NCI-H524 treated with DMSO at 0.1 percent for 48 hours (cell line): ENCODE data around the gene CDT1.
A peak's percentile ranks its signal among the peaks of the same experiment; 100 is the strongest.

Source experiments
- DNase-seq: peaks from one replicate; lab custom pipeline; 2025; lab: John Stamatoyannopoulos, UW

The CDT1 gene

GRCh38 chr16:88856122-88856827, 52.7 kb downstream of the CDT1 start:
- no peak for DNase-seq

GRCh38 chr16:88856828-88857727, 53.5 kb downstream of the CDT1 start, which contains the start of the genes GALNS and TRAPPC2L:
GALNS (minus strand) TSS chr16:88856947; CDS start chr16:88856877, 70 bp downstream.
TRAPPC2L (plus strand) TSS chr16:88857127; CDS start chr16:88857151, 24 bp downstream.
- peak; percentile 73 for DNase-seq

DNA sequence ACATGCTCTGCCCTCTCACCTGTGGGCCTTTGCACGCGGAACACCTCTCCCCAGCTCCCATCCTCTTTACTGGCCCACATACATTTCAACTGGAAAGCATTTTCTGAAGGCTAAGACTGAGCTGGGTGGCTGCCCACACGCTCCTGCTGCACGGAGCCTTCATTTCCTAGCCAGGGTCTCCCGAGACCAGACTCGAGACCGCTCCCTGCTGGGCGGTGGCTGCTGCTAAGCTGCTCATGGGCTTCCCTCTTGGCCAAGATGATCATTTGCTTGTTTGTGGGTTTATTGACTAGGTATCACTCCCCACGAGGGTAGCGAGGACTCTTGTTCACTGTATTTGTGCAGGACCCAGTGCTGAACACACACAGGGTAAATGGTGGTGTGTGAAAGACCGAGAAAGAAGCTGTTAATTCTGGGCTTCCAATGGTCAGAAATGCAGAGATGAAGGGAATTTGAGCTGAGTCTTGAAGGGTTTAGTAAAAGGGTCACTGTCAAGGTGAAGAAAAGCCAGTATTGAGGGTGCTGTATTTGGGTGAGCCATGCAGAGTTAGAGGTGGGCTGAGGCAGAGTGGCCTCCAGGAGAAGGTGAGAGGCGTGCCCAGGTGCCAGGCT, 54.2 kb downstream of the CDT1 start:
- no peak for DNase-seq
